Peyer's patch (tissue), 4 donors: ENCODE data around the gene SYNE2.

ENCODE experiments used
- CTCF ChIP-seq, 6 experiments: fragments of 450-650 bp in 4 of 6; fragments of 200-600 bp in 2 of 6; sonication (generic) in 1 of 6; IDR thresholded peaks; one replicate each; pipeline ENCODE4 v1.5.1; 2017 to 2019; ENCODE audit warnings: antibody characterized with exemption in 6 of 6, mild to moderate bottlenecking in 3 of 6, moderate library complexity in 1 of 6
- POLR2A ChIP-seq, 2 donors: fragments of 450-650 bp; IDR thresholded peaks; one replicate each; pipeline ENCODE4 v1.5.1; 2017; ENCODE audit warnings: antibody characterized with exemption in 2 of 2, mild to moderate bottlenecking in 2 of 2, moderate library complexity in 2 of 2

DNA sequence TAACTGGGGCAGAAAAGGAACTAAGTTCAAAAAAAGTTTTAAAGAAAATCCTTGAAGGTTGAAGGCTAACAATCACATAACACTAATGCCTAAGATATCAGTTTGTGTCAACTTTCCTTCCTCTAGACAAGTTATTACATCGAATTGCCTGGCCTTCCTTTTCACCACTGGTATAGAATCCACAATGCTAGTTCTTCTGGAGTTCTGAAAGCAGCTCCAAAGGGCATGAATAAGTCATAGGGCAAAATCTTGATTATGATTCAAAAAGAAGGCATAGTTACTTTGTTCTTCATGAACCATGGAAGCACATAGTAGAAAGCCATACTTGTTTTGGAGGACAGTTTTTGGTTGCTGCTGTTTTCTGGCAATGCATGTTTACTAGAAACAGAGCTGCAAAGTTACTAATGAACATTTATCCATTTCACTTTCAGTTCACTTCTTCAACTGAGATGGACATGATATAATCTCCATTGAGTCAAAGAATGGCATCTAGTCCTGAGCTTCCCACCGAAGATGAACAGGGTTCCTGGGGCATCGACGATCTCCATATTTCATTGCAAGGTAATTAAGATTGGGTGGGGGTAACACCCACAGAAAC lies 56.0 kb downstream of the SYNE2 start:
- TF ChIP-seq CTCF (IDR thresholded peaks at IDR 0.05) (no peak), POLR2A (IDR thresholded peaks at IDR 0.05) (no peak)
